ENCODE measurements around the gene TK1.

DNA sequence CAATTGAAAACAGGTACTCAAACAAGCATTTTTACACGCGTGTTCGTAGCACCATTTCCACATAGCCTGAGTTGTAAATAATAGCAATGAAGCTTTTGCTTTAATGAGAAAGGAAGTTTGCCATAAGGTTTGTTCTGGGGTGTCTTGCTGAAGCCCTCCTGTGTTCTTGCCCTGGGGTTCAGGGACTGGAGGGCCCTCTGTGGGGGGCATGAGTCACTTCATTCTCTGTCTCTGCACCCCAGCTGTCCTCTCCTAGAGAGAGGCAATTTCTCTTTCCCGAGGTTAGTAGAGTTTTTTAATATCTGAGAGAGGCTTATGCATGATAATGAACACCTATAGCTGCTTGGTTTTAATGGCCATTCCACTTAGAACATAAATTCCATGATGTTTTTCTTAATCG lies 9.9 kb upstream of the TK1 start:
- TF ChIP-seq, protein P1, sequence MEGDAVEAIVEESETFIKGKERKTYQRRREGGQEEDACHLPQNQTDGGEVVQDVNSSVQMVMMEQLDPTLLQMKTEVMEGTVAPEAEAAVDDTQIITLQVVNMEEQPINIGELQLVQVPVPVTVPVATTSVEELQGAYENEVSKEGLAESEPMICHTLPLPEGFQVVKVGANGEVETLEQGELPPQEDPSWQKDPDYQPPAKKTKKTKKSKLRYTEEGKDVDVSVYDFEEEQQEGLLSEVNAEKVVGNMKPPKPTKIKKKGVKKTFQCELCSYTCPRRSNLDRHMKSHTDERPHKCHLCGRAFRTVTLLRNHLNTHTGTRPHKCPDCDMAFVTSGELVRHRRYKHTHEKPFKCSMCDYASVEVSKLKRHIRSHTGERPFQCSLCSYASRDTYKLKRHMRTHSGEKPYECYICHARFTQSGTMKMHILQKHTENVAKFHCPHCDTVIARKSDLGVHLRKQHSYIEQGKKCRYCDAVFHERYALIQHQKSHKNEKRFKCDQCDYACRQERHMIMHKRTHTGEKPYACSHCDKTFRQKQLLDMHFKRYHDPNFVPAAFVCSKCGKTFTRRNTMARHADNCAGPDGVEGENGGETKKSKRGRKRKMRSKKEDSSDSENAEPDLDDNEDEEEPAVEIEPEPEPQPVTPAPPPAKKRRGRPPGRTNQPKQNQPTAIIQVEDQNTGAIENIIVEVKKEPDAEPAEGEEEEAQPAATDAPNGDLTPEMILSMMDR (conservative IDR thresholded peaks at IDR 0.05; ENCODE audit: low read depth, low read length): no peak
- TF ChIP-seq EZH2 (IDR thresholded peaks at IDR 0.05; ENCODE audit: borderline replicate concordance, low read depth, low read length, poor library complexity, severe bottlenecking): no peak

Data from A673 (cell line).